ENCODE measurements around the gene CEACAM6.
"Not testable (repeated sequence)": the region's sequence is repeated elsewhere in the genome, so short reads cannot be mapped to it uniquely, and the experiment has no call there.

The CEACAM6 gene

DNA sequence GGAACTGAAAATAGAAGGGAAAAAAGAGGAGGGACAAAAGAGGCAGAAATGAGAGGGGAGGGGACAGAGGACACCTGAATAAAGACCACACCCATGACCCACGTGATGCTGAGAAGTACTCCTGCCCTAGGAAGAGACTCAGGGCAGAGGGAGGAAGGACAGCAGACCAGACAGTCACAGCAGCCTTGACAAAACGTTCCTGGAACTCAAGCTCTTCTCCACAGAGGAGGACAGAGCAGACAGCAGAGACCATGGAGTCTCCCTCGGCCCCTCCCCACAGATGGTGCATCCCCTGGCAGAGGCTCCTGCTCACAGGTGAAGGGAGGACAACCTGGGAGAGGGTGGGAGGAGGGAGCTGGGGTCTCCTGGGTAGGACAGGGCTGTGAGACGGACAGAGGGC, 46.8 kb upstream of the CEACAM6 start, which contains the start of gene CEACAM5:
Gene CEACAM5 (plus strand): TSS at position 146 of the 400 bp plus-strand sequence. CDS start 106 bp downstream, at position 252.
- no peak within 1 kb of the TSS for H2AFZ ChIP-seq (ENCODE audit: low read length)
- H3K23ac ChIP-seq (ENCODE audit: low read depth, low read length, poor library complexity): no peak within 1 kb of the TSS
- no peak within 1 kb of the TSS for H3K9ac ChIP-seq (ENCODE audit: low read depth, low read length, poor library complexity)
- H3K27ac ChIP-seq (replicated peaks; ENCODE audit: low read length): no peak within 1 kb of the TSS
- peak within 1 kb of the TSS in 1 of 2 donors; percentile 3 for H3K4me3 ChIP-seq (ENCODE audit: low read length in 2 of 2)
- no CpG with 5 or more reads among the region's 4 CpGs for WGBS, 2 donors (ENCODE audit: extremely low coverage in 2 of 2, insufficient read length in 2 of 2, insufficient replicate concordance in 1 of 2)
- no peak within 1 kb of the TSS for H2BK15ac ChIP-seq (ENCODE audit: low read length)
- no peak within 1 kb of the TSS for H4K91ac ChIP-seq (ENCODE audit: low read depth, low read length, poor library complexity)
- H3K4me2 ChIP-seq (ENCODE audit: insufficient read depth, low read length, poor library complexity, severe bottlenecking): no peak within 1 kb of the TSS
- H3K36me3 ChIP-seq (replicated peaks in 1 of 2; ENCODE audit: control insufficient read depth in 2 of 2, insufficient read depth in 2 of 2, low read length in 2 of 2): no peaks in the 10 kb centered on the region
- H3K79me1 ChIP-seq (ENCODE audit: low read depth, low read length): no peaks in the 10 kb centered on the region
- H2BK5ac ChIP-seq (ENCODE audit: low read length): no peak within 1 kb of the TSS
- no peak for DNase-seq (ENCODE audit: low spot score)
- H3K14ac ChIP-seq (ENCODE audit: low read length): no peak within 1 kb of the TSS
- H3K4ac ChIP-seq (ENCODE audit: low read length): no peak within 1 kb of the TSS
- no peaks in the 10 kb centered on the region for H3K4me1 ChIP-seq (ENCODE audit: control insufficient read depth in 2 of 2, insufficient read depth in 1 of 2, low read depth in 1 of 2, low read length in 2 of 2)
- H2AK5ac ChIP-seq (ENCODE audit: low read depth, low read length): no peak within 1 kb of the TSS
- no peak within 1 kb of the TSS for H2BK120ac ChIP-seq (ENCODE audit: low read depth, low read length)
- H4K8ac ChIP-seq (ENCODE audit: low read depth, low read length): no peak within 1 kb of the TSS
- peaks cover 0 to 16% of the 10 kb centered on the region in 2 donors for H3K9me3 ChIP-seq (replicated peaks in 1 of 2; ENCODE audit: control insufficient read depth in 2 of 2, insufficient read depth in 1 of 2, low read depth in 1 of 2, low read length in 2 of 2)
- H3K27me3 ChIP-seq (ENCODE audit: control insufficient read depth in 3 of 3, insufficient read depth in 3 of 3, low read depth in 1 of 3, low read length in 3 of 3): peaks cover 0 to 58% (median 0%) of the 10 kb centered on the region in 3 experiments
- H2BK12ac ChIP-seq (ENCODE audit: low read length): no peak within 1 kb of the TSS
- H3K18ac ChIP-seq (ENCODE audit: low read length): no peak within 1 kb of the TSS

DNA sequence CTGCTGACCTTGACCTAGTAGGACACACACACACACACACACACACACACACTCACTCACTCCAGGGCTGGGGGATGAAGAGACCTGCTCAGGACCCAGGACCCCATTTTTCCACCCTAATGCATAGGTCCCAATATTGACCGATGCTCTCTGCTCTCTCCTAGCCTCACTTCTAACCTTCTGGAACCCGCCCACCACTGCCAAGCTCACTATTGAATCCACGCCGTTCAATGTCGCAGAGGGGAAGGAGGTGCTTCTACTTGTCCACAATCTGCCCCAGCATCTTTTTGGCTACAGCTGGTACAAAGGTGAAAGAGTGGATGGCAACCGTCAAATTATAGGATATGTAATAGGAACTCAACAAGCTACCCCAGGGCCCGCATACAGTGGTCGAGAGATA, 45.8 kb upstream of the CEACAM6 start:
- WGBS, 2 donors (ENCODE audit: extremely low coverage in 2 of 2, insufficient read length in 2 of 2, insufficient replicate concordance in 1 of 2): no CpG with 5 or more reads among the region's 8 CpGs
- DNase-seq (ENCODE audit: low spot score): not testable (repeated sequence)

DNA sequence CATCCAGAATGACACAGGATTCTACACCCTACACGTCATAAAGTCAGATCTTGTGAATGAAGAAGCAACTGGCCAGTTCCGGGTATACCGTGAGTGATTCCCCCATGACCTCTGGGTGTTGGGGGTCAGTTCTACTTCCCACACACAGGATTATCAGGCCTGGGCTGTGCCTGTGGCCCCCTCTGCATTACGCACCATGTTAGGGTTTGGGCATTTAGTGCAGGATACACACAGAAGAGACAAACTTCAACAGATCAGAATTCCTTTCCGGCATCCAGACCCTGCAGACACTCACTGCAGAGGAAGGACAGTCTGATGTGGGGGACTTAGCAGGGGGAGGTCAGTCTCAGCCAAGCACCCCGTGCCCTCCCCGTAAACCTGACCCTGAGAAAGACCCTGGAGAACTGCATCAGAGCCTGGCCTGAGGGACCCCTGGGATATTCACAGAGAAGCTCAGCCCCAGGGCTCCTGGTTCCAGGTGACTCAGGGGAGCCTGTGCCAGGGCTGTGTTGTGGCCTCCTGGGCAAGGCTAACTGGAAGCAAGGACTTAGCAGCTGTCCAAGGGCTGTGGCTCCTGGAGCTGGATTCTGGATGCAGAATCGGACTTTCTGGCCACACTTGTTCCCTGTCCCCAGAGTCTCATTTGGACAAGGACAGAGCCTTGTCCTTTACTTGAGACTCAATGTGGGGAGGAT, 45.2 kb upstream of the CEACAM6 start:
- H3K4me2 ChIP-seq (ENCODE audit: insufficient read depth, low read length, poor library complexity, severe bottlenecking): no peak overlapping the region
- no peak overlapping the region for H3K9ac ChIP-seq (ENCODE audit: low read depth, low read length, poor library complexity)
- H3K9me3 ChIP-seq (replicated peaks in 1 of 2; ENCODE audit: control insufficient read depth in 2 of 2, insufficient read depth in 1 of 2, low read depth in 1 of 2, low read length in 2 of 2): peaks cover 0 to 19% of the 10 kb centered on the region in 2 donors
- DNase-seq (ENCODE audit: low spot score): no peak
- H3K36me3 ChIP-seq (replicated peaks in 1 of 2; ENCODE audit: control insufficient read depth in 2 of 2, insufficient read depth in 2 of 2, low read length in 2 of 2): no peaks in the 10 kb centered on the region
- H2BK15ac ChIP-seq (ENCODE audit: low read length): no peak overlapping the region
- no peak overlapping the region for H3K14ac ChIP-seq (ENCODE audit: low read length)
- no peak overlapping the region for H3K4me3 ChIP-seq (ENCODE audit: low read length in 2 of 2)
- H3K4me1 ChIP-seq (ENCODE audit: control insufficient read depth in 2 of 2, insufficient read depth in 1 of 2, low read depth in 1 of 2, low read length in 2 of 2): no peaks in the 10 kb centered on the region
- no peak overlapping the region for H4K91ac ChIP-seq (ENCODE audit: low read depth, low read length, poor library complexity)
- no peak overlapping the region for H3K27ac ChIP-seq (replicated peaks; ENCODE audit: low read length)
- no peak overlapping the region for H2BK120ac ChIP-seq (ENCODE audit: low read depth, low read length)
- no peak overlapping the region for H2BK5ac ChIP-seq (ENCODE audit: low read length)
- H3K23ac ChIP-seq (ENCODE audit: low read depth, low read length, poor library complexity): no peak overlapping the region
- H4K8ac ChIP-seq (ENCODE audit: low read depth, low read length): no peak overlapping the region
- H3K18ac ChIP-seq (ENCODE audit: low read length): no peak overlapping the region
- no peak overlapping the region for H2AFZ ChIP-seq (ENCODE audit: low read length)
- H3K79me1 ChIP-seq (ENCODE audit: low read depth, low read length): no peaks in the 10 kb centered on the region
- WGBS, 2 donors (ENCODE audit: extremely low coverage in 2 of 2, insufficient read length in 2 of 2, insufficient replicate concordance in 1 of 2): no CpG with 5 or more reads among the region's 8 CpGs
- no peak overlapping the region for H3K4ac ChIP-seq (ENCODE audit: low read length)
- H3K27me3 ChIP-seq (ENCODE audit: control insufficient read depth in 3 of 3, insufficient read depth in 3 of 3, low read depth in 1 of 3, low read length in 3 of 3): peaks cover 0 to 56% (median 0%) of the 10 kb centered on the region in 3 experiments
- no peak overlapping the region for H2AK5ac ChIP-seq (ENCODE audit: low read depth, low read length)
- no peak overlapping the region for H2BK12ac ChIP-seq (ENCODE audit: low read length)

More for the DNA sequence above, 45.8 kb upstream of the CEACAM6 start:
- not testable (repeated sequence) for H3K4me1 ChIP-seq (ENCODE audit: control insufficient read depth in 2 of 2, insufficient read depth in 1 of 2, low read depth in 1 of 2, low read length in 2 of 2); H2BK120ac ChIP-seq (ENCODE audit: low read depth, low read length); H3K4ac ChIP-seq (ENCODE audit: low read length); H2AFZ ChIP-seq (ENCODE audit: low read length); H2BK12ac ChIP-seq (ENCODE audit: low read length); H3K27ac ChIP-seq (replicated peaks; ENCODE audit: low read length); H3K18ac ChIP-seq (ENCODE audit: low read length); H3K36me3 ChIP-seq (replicated peaks in 1 of 2; ENCODE audit: control insufficient read depth in 2 of 2, insufficient read depth in 2 of 2, low read length in 2 of 2); H4K91ac ChIP-seq (ENCODE audit: low read depth, low read length, poor library complexity); H3K23ac ChIP-seq (ENCODE audit: low read depth, low read length, poor library complexity); H4K8ac ChIP-seq (ENCODE audit: low read depth, low read length); H3K4me3 ChIP-seq (ENCODE audit: low read length in 2 of 2); H2BK15ac ChIP-seq (ENCODE audit: low read length); H3K4me2 ChIP-seq (ENCODE audit: insufficient read depth, low read length, poor library complexity, severe bottlenecking); H2BK5ac ChIP-seq (ENCODE audit: low read length); H3K79me1 ChIP-seq (ENCODE audit: low read depth, low read length); H3K9ac ChIP-seq (ENCODE audit: low read depth, low read length, poor library complexity); H3K14ac ChIP-seq (ENCODE audit: low read length); H2AK5ac ChIP-seq (ENCODE audit: low read depth, low read length)
- Histone ChIP-seq H3K27me3 (ENCODE audit: control insufficient read depth in 3 of 3, insufficient read depth in 3 of 3, low read depth in 1 of 3, low read length in 3 of 3) (peaks cover 0 to 57% (median 0%) of the 10 kb centered on the region in 3 experiments), H3K9me3 (replicated peaks in 1 of 2; ENCODE audit: control insufficient read depth in 2 of 2, insufficient read depth in 1 of 2, low read depth in 1 of 2, low read length in 2 of 2) (peaks cover 0 to 19% of the 10 kb centered on the region in 2 donors)

DNA sequence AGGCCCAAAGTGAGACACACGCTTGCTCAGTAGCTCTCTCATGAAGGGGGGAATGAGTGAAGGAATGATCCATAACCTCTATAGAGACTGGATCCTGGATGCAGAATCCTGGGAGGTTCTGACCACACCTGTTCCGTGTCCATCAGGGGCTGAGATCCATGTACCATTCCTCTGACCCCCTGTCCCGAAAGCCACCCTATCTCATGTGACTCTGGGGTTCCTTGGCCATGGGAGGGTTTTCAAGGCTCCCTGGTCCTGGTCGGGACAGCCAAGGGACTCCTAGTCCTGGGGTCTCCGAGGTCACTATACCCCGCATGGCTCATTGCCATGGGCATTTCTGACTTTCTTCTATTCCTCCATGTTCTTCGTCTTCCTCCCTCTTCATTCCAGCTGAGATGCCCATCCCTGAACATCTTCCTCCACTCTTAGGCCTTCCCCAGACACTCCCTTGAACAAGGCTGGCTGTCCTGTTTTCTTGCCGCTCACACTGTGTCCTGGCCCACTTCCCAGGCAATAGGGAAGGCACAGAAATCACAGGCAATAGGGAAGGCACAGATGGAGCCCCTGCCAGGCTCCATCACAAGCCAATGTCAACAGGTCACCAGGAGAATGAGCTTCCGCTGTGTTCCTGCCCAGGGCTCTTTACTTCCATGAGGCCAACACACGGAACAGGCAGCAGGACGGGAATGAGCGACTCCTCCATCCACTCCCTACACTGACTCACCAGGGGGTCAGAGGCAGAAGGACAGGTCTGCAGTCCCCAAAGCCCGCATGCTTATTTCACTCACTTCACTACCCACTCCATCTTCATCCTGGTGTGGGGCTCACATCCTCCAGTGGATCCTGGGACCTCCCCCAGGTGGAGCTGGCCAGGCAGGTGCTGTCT, 43.7 kb upstream of the CEACAM6 start:
- H3K36me3 ChIP-seq (replicated peaks in 1 of 2; ENCODE audit: control insufficient read depth in 2 of 2, insufficient read depth in 2 of 2, low read length in 2 of 2): no peaks in the 10 kb centered on the region
- no peaks in the 10 kb centered on the region for H3K4me1 ChIP-seq (ENCODE audit: control insufficient read depth in 2 of 2, insufficient read depth in 1 of 2, low read depth in 1 of 2, low read length in 2 of 2)
- H3K9me3 ChIP-seq (replicated peaks in 1 of 2; ENCODE audit: control insufficient read depth in 2 of 2, insufficient read depth in 1 of 2, low read depth in 1 of 2, low read length in 2 of 2): peaks cover 0 to 25% of the 10 kb centered on the region in 2 donors
- H4K91ac ChIP-seq (ENCODE audit: low read depth, low read length, poor library complexity): no peak overlapping the region
- H2BK12ac ChIP-seq (ENCODE audit: low read length): no peak overlapping the region
- peaks cover 0 to 60% (median 0%) of the 10 kb centered on the region in 3 experiments for H3K27me3 ChIP-seq (ENCODE audit: control insufficient read depth in 3 of 3, insufficient read depth in 3 of 3, low read depth in 1 of 3, low read length in 3 of 3)
- no peak overlapping the region for H4K8ac ChIP-seq (ENCODE audit: low read depth, low read length)
- no peak overlapping the region for H2AFZ ChIP-seq (ENCODE audit: low read length)
- no peak overlapping the region for H3K23ac ChIP-seq (ENCODE audit: low read depth, low read length, poor library complexity)
- no peak overlapping the region for H2BK120ac ChIP-seq (ENCODE audit: low read depth, low read length)
- no peak overlapping the region for H3K18ac ChIP-seq (ENCODE audit: low read length)
- no peaks in the 10 kb centered on the region for H3K79me1 ChIP-seq (ENCODE audit: low read depth, low read length)
- H3K4me3 ChIP-seq (ENCODE audit: low read length in 2 of 2): no peak overlapping the region
- H3K9ac ChIP-seq (ENCODE audit: low read depth, low read length, poor library complexity): no peak overlapping the region
- no peak for DNase-seq (ENCODE audit: low spot score)
- no peak overlapping the region for H2BK15ac ChIP-seq (ENCODE audit: low read length)
- no peak overlapping the region for H3K27ac ChIP-seq (replicated peaks; ENCODE audit: low read length)
- H2AK5ac ChIP-seq (ENCODE audit: low read depth, low read length): no peak overlapping the region
- H3K14ac ChIP-seq (ENCODE audit: low read length): no peak overlapping the region
- no peak overlapping the region for H3K4me2 ChIP-seq (ENCODE audit: insufficient read depth, low read length, poor library complexity, severe bottlenecking)
- no CpG with 5 or more reads among the region's 13 CpGs for WGBS, 2 donors (ENCODE audit: extremely low coverage in 2 of 2, insufficient read length in 2 of 2, insufficient replicate concordance in 1 of 2)
- no peak overlapping the region for H3K4ac ChIP-seq (ENCODE audit: low read length)
- H2BK5ac ChIP-seq (ENCODE audit: low read length): no peak overlapping the region
